ENCODE measurements around the gene FAAP100. TPM values are rescaled to one million over a fixed set of nuclear protein-coding genes. Genes with fewer than 3 reads are reported as not detected.
"Not testable (repeated sequence)": the region's sequence is repeated elsewhere in the genome, so short reads cannot be mapped to it uniquely, and the experiment has no call there.

FAAP100 gene
- total RNA-seq, 1 donor from 2014 or later, result 25.5 TPM

- no peak for DNase-seq (ENCODE audit: low spot score)
These were observed 12.6 kb downstream of the FAAP100 start for GRCh38 chr17:81539571-81539900.

DNA sequence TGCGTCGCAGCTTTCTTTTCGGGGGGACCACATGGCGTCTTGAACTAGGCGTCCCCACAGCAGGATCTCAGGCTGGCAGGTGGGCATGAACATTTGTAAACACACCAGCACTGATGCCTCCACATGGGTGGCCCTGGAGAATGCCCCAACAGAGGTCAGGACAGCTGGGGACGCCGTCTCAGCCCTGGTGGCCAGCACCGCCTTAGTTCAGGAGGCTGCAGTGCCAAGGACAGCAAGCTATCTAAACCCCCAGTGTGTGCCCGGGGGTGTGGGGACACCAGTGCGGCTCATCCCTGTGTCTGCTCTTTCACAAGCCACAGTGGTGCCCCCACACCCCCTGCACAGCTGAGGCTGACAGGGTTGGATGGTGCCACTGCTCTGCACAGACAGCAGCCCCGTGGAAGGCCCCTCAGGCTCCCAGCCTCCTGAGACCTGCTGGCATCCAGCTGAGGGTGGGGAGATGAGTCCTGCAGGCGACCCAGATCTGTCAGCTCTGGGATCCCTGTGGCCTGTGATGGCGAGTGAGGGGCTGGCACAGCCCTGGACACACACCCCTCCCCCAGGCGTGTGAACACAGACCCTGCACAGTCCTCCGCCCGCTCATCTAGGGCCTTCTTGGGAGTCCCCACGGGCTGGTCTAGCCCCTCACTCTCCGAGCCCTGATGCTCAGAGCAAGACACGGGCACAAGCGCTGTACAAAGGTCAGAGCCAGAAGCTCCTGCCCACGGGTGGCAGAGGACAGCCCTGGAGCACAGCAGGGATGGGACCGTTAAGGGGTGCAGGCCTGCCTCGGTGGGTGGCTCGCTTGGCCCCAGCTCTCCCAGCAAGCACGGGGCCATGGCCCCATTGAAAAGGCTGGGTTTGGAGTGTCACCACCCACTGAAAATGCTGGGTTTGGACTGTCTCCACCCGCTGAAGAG is 13.2 kb downstream of the FAAP100 start:
- DNase-seq (ENCODE audit: low spot score), result no peak

DNA sequence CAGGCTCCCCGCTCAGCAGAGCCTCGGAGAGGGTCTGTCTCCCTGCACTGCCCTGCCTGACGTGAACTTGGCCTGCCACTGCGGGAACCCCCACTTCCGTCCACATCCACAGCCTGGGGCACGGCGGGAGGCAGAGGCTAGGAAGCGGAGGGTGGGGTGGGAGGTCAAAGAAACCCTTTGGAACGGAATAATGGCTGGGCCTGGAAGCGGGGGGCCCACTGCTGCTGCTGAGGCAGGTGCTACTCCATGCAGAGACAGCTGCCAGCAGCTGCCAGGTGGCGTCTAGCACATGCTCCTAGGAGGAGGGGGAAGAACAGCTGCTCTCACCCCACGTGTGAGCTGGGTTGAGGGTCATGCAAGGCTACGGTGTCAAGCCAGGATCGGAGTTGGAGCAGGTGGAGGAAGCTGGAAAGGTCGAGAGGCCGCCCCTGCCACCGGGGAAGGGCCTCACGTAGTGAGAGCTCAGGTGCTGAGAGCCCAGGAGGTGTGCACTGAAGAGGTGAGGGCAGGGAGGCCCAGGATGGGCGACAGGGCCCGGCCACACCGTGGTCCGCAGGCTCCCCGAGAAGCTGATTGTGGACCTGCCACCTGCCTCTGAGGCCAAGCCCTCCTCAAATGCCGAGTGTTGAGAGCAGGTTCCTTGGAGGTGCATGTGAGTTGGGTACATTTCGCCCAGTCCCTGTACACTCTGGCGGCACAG is 14.1 kb downstream of the FAAP100 start:
- no peak for DNase-seq (ENCODE audit: low spot score)

- DNase-seq (ENCODE audit: low spot score), result no peak
These were observed 14.8 kb downstream of the FAAP100 start for GRCh38 chr17:81537343-81537855.

DNA sequence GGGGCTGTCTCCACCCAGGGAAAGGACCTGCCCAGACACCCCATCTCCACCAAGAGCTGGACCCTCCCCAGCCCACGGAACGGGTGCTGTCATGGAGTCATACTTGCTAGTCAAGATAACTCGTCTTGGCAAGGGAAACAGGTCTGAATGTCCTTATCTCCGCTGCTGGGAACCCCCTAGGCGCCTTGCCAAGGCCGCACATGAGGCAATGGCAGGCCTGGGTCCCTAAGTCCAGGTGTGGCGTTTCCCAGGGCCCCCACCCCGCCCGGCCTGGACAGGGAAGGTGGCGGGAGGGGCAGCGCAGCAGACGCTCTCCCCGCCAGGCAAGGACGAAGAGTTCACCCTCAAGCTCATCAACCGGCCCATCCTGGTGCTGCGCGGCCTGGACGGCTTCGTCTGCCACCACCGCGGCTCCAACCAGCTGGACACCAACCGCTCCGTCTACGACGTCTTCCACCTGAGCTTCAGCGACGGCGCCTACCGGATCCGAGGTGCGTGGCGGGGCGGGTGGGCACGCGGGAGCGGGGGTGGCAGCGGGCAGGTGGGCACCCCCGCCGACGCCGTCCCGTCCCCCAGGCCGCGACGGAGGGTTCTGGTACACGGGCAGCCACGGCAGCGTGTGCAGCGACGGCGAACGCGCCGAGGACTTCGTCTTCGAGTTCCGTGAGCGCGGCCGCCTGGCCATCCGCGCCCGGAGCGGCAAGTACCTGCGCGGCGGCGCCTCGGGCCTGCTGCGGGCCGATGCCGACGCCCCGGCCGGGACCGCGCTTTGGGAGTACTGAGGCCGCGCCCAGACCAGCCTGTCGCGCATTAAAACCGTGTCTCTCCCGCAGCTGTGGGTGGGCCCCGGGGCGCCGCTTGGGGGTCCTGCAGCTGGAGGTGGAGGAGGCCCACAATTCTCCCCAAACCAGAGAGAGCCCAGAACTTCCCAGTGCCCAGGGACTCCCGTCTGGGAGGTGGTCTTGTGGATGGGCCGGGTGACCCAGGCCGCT is 15.6 kb downstream of the FAAP100 start:
- DNase-seq (ENCODE audit: low spot score), result no peak

GRCh38 chr17:81535480-81536298 is 16.5 kb downstream of the FAAP100 start:
- DNase-seq (ENCODE audit: low spot score), result no peak

DNA sequence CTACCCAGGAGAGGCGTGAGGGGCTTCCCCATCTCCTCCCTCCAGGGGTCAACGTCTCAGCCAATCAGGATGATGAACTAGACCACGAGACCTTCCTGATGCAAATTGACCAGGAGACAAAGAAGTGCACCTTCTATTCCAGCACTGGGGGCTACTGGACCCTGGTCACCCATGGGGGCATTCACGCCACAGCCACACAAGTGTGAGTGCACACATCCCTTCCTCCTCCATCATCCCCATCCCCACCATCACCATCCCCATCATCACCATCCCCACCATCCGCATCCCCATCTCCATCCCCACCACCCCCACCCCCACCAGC is 17.2 kb downstream of the FAAP100 start:
- no peak for DNase-seq (ENCODE audit: low spot score)

DNA sequence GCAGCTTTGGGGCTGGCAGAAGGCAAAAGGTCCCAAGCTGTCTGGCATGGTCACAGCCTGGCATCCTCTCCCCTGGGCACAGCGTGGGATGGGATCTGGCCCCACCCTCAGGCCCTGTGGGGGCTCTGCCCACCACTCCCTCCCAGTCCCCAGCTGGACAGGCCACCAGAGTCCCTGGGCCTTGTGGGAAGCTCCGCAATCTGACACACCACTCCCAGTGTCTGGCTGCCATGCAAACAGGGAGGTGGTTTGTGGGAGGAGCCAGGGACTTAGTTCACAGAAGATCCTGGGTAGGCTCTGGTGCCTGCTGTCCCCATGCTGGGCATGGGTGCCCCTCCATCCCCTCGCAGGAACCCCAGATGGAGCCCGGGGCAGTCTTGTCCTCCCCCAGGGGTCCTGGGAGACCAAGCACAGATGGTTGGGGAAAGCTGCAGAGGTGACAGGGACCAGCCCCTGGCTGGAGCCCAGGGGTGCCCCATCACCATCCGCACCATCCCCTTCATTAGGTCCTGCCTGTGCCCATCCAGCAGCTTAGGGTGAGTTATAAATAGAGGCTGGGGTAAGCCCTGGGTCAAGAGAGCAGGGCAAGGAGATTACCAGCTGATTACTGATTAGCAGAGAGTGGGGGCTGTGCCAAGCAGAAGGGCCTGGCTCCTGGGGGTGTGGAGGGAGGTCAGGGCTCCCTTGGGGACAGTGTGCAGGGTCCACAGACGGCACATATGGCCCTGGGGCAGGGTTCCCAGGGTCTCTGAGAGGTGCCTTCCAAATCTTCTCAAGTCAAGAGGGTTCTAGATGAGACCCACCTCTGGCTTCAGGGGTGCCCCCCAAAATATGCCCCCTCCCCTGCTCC is 17.8 kb downstream of the FAAP100 start:
- DNase-seq (ENCODE audit: low spot score), result no peak

DNA sequence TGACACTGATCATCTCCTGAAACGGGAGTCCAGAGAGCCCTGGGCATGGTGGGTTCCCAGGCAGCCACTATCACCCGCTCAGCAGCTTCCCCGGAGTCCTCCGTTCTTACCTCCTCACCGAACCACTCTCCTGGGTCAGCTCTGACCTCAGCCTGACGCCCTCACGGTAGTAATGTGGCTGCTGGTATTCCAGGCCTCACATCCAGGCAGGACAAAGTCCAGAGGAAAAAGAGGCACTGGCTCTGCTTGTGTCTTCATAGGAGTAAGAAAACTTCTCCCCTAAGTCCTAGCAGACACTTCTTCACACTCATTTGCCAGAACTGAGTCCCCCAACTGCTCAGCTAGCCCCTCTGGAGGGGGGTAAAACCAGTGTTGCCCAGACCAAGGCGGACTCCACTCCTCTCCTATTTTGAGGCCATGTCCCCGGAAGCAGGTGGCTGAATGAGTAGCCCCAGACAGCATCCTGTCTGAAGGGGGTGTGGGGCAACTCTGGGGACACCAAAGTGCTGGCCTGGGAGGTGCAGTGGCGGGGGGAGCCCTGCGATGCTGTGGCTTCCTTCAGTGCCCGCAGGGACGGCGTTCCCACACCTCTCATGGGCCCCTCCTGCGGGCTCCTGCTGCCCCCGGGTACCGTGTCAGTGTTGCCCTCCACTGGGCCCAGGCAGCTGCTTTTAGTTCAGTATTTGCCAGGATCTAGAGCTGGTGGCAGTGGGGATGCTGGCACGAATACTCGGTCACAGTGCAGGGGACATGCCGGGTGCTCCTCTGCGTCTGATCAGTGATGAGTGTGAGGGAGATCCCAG is 18.6 kb downstream of the FAAP100 start:
- DNase-seq (ENCODE audit: low spot score), result no peak

GRCh38 chr17:81532490-81533287 is 19.5 kb downstream of the FAAP100 start:
- no peak for DNase-seq (ENCODE audit: low spot score)

DNA sequence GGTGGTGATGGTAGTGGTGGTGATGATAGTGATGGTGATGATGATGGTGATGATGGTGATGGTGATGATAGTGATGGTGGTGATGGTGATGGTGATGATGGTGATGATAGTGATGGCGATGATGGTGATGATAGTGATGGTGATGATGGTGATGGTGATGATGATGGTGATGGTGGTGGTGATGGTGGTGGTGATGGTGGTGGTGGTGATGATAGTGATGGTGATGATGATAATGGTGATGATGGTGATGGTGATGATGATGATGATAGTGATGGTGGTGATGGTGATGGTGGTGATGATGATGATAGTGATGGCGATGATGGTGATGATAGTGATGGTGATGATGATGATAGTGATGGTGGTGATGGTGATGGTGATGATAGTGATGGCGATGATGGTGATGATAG is 20.2 kb downstream of the FAAP100 start:
- not testable (repeated sequence) for DNase-seq (ENCODE audit: low spot score)

GRCh38 chr17:81531013-81531412 is 21.1 kb downstream of the FAAP100 start:
- not testable (repeated sequence) for DNase-seq (ENCODE audit: low spot score)

GRCh38 chr17:81529437-81529803 is 22.7 kb downstream of the FAAP100 start:
- DNase-seq (ENCODE audit: low spot score), result no peak

GRCh38 chr17:81528651-81529436 is 23.3 kb downstream of the FAAP100 start:
- no peak for DNase-seq (ENCODE audit: low spot score)

DNA sequence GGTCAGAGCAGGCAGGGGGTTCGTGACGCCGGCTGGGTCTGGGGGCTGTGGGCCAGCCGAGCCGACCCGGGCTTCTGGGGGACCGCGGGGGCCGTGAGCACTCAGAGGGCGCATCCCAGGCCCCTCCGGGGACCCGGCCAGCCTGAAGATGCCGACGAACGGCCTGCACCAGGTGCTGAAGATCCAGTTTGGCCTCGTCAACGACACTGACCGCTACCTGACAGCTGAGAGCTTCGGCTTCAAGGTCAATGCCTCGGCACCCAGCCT is 23.8 kb downstream of the FAAP100 start:
- no peak for DNase-seq (ENCODE audit: low spot score)

DNA sequence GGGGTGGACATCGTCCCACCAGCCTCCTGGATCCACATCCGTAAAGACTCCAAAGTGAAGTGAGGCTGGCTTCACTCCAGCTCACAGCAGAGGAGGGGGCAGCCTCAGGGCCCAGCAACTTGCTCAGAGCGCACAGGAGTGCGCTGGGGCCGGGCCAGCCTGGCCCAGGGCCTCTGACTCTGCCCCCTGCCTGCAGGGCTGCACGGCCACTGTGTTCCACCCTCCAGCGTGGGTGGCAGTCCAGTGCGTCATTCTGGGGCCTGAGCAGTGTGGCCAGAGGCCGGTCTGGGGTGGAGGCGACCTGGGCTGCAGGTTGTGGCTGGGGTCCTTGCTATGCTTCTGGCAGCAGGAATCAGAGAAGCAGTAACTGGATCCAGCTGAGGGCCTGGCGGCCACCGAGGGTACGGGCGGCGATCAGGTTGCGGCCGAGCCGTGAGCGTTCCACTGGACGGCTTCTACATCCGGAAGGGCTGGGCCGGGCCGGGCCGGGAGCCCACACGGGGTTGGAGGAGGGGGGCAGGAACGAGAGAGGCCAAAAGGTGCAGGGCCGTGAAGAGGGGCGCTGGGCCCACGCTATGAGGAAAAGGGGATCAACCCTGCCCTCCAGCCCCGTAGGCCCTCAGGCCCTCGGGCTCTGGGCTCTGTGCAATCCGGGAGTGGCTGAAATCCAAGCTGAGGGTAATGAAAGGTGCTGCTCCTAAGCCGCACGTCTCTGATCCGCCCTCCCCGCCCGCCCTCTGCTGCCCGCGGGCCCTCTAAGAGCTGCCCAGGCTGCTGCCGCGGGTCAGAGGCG is 24.4 kb downstream of the FAAP100 start, which contains the start of gene FSCN2:
FSCN2 (plus strand) TSS at position 787 of the 793 bp plus-strand sequence. CDS start 155 bp downstream, outside the sequence.
- DNase-seq (ENCODE audit: low spot score), result no peak

All from mesenteric fat pad (tissue), 1 donor.